ENCODE measurements around the gene BCL2L12.

DNA sequence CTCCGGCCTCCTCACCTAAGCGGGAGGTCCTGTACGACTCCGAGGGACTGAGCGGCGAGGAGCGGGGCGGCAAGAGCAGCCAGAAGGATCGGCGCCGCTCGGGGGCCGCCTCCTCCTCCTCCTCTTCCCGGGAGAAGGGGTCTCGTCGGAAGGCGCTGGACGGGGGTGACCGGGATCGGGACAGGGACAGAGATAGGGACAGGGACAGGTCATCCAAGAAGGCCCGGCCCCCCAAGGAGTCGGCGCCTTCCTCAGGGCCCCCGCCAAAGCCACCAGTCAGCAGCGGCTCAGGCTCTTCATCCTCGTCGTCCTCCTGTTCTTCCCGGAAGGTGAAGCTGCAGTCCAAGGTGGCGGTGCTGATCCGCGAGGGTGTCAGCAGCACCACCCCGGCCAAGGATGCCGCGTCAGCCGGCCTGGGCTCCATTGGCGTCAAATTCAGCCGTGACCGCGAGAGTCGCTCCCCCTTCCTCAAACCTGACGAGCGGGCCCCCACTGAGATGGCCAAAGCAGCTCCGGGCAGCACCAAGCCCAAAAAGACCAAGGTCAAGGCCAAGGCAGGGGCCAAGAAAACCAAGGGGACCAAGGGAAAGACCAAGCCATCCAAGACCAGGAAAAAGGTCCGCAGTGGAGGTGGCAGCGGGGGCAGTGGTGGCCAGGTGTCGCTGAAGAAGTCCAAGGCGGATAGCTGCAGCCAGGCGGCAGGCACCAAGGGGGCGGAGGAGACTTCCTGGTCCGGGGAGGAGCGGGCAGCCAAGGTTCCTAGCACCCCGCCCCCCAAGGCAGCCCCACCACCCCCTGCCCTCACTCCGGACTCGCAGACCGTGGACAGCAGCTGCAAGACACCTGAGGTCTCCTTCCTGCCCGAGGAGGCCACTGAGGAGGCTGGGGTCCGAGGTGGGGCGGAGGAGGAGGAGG lies 12.9 kb upstream of the BCL2L12 start:
- TF ChIP-seq, protein P1, sequence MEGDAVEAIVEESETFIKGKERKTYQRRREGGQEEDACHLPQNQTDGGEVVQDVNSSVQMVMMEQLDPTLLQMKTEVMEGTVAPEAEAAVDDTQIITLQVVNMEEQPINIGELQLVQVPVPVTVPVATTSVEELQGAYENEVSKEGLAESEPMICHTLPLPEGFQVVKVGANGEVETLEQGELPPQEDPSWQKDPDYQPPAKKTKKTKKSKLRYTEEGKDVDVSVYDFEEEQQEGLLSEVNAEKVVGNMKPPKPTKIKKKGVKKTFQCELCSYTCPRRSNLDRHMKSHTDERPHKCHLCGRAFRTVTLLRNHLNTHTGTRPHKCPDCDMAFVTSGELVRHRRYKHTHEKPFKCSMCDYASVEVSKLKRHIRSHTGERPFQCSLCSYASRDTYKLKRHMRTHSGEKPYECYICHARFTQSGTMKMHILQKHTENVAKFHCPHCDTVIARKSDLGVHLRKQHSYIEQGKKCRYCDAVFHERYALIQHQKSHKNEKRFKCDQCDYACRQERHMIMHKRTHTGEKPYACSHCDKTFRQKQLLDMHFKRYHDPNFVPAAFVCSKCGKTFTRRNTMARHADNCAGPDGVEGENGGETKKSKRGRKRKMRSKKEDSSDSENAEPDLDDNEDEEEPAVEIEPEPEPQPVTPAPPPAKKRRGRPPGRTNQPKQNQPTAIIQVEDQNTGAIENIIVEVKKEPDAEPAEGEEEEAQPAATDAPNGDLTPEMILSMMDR (IDR thresholded peaks at IDR 0.05): no peak
- TF ChIP-seq POLR2AphosphoS5 (IDR thresholded peaks at IDR 0.05) (no peak), POLR2A (IDR thresholded peaks at IDR 0.05) (no peak), EP300 (IDR thresholded peaks at IDR 0.05) (no peak)

Measured in suprapubic skin (tissue), 4 donors.